Right renal cortex interstitium (tissue), 3 donors: ENCODE measurements around the gene CDH13. TPM values are rescaled to one million over a fixed set of nuclear protein-coding genes. Genes with fewer than 3 reads are reported as not detected.
"Not testable (repeated sequence)": the region's sequence is repeated elsewhere in the genome, so short reads cannot be mapped to it uniquely, and the experiment has no call there.

Experiments
- DNase-seq, 3 donors: peaks; one replicate each; pipeline ENCODE4 v3.0.0-alpha.2; 2013; ENCODE audit warnings: low read depth in 3 of 3, low spot score in 2 of 3
- polyA plus RNA-seq, 3 donors: library from polyadenylated mRNA; unstranded; fragments of 120-200 nt; gene quantifications; one replicate each; pipeline ENCODE4 v1.2.1, GENCODE V29; 2013; ENCODE audit not compliant: insufficient read length in 3 of 3

Gene CDH13
- polyA plus RNA-seq, 3 donors, result 9.4 to 16.2 (median 14.7) TPM

GRCh38 chr16:82926500-82926899, 299.7 kb downstream of the CDH13 start:
- no peak for DNase-seq

DNA sequence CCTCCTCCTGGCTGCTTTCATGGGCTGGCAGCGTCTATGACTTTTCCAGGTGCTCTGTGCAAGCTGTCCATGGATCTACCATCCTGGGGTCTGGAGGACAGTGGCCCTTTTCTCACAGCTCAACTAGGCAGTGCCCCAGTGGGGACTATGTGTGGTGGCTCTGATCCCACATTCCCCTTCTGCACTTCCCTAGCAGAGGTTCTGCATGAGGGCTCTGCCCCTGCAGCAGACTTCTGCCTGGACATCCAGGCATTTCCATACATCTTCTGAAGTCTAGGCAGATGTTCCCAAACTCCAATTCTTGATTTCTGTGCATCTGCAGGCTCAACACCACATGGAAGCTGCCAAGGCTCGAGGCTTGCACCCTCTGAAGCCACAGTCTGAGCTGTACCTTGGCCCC, 307.2 kb downstream of the CDH13 start:
- DNase-seq, result not testable (repeated sequence)

DNA sequence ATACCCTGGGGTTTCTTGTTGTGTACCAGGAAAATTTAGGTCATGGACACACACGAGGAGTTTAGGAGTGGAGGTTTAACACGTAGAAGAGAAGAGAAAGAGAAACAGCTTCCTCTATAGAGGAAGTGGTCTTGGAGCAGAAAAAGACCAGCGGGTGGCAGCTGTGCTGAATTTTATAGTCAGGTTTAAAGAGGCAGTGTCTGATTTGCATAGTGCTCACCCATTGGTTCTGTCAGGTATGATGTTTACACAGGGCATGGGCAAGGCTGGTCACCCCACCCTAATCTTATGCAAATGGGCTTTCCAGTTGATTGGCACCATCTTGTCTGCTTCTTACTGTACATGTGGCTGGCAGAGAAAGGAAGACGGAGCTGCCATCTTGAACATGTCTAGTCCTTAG, 309.0 kb downstream of the CDH13 start:
- DNase-seq, result no peak

- peak in 1 of 3 donors; percentile 0 for DNase-seq
Observed at GRCh38 chr16:82936941-82937551, 310.3 kb downstream of the CDH13 start.

GRCh38 chr16:82937926-82938520, 311.3 kb downstream of the CDH13 start:
- no peak for DNase-seq

DNA sequence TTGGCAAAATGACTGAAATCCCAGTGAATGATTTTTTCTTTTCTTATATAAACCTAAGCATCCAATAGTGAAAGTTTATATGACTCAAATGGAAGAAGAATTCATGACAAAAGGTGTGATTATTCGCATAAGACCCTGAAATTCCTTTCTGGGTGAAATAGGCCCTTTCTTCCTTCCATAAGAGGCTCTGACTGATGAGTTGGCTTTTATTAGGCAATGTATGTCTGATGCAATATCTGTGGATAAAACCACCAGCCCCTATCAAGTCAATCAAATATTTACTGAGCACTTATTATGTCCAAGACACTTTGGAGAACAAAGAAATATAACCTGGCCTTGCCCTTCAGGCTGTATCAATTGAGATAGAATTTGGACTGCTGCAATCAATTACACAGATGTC, 316.6 kb downstream of the CDH13 start:
- DNase-seq, result no peak

DNA sequence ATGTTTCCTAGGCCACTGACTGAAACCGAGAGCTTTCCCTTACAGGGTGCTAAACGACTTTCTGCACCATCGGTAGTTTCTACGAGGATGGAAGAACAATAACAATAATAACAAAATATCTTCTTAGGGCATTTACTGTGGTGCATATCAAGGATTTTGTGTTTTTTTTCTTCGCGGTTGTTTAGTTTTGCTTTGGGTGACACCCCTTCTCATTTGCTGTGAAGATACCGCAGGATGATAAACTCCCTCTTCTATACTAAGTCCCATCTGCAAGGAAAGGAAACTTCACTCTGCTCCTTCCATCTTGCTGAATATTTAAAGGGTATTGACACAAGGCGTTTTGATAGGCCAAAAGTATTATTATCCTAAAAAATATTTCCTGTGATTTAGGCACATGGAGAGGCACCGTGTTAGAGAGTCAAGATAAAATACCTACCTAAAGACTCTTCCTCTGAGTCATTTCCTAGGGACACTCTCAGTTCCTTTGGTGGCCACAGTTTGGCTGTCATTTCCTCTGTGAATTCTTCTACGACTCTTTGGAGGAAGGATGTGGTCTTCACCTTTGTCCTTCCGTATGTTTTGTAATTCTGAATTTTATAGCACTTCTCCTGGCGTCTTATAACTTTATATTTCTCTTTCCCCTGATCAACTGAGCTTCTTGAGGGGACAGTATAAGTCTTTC, 318.8 kb downstream of the CDH13 start:
- no peak for DNase-seq

DNA sequence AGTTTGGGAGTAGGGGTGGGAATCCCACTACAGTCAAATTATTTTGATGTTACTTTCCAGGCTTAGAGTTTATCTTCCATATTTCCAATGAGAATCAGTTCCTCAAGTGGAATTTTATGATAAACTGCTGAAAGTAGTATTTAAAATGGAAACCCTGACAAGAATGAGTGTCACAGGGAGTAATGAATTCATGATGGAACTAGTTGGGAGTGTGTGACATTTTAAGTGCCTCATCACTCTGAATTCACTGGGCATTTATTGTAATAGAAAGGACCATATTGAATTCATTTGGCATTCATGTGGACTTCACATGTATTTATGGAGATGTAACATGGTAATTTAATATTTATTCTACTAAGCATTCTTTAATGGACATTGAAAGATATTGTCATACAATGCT, 320.9 kb downstream of the CDH13 start:
- no peak for DNase-seq

GRCh38 chr16:82949016-82949415, 322.2 kb downstream of the CDH13 start:
- no peak for DNase-seq

DNA sequence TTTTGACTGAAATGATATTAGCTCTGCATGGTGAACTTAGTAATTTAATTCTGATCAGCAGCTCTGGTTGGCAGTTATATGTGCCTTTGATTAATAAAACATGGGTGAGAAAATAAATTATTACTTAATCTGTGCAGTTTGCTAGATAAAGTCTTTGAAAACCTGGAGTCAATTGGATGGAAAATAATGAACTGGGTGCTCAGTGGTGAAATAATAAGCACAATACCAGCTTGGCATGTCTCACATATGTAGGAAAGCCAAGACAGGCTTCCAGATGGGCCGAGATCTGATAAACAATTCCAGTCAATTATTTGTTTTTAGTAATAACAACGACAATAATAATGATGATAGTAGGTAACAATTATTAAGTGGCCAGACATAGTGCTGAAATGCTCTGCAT, 326.7 kb downstream of the CDH13 start:
- DNase-seq, result no peak

GRCh38 chr16:82954224-82954929, 327.6 kb downstream of the CDH13 start:
- no peak for DNase-seq

- no peak for DNase-seq
Observed at GRCh38 chr16:82955741-82956348, 329.1 kb downstream of the CDH13 start.

DNA sequence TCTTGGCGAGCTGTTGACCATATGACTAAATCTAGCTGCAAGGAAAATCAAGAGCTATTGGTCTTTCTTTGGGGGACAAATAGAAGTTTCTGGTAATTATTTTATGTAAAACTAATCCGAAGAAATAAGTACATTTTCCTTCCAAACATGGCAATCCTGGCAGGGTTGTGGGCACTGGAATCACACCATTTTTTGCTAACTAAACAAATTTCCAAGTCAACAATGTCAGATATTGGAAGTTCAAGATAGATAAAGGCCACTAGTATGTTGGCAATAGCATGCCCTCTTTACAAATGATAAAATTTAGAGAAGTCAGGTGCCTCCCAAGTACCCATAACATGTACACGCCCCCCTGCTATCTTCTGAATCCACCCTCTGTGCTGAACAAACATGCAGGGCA, 330.4 kb downstream of the CDH13 start:
- no peak for DNase-seq

DNA sequence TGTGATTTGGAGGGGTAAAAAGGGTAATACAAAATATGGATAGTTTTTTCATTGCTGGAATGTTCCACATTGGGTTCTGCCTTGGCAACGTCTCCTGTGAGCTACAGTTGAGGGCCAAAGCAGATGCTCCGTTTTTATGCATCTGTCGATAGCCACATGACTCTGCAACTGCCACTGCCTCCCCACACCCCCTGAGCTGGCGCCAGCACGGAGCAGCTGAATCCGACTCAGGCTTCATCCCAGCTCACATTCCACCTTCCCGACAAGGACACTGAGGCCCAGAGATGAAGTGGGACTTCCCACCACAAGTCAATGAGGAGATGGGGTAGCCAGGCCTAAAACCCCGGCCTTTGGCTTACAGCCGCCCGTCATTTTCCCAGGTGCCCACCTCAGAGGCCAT, 334.1 kb downstream of the CDH13 start:
- no peak for DNase-seq

DNA sequence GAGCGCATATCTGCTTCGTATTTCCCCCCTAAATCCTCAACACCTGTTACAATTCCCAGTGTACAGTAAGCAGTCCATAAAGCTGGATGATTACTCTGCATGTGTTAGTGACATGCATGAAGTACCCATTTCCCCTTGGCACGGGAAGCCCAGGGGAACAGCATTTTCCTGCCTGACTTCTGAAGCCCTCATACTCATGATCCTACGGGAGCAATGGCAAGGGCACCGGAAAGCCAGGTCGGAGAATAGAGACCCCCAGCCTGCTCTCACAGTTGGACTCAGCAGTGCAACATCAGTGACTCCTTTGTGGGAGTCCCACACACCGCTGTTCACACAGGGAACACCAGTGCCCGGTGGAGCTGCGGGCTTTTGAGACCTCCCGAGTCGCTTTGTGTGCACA, 336.9 kb downstream of the CDH13 start:
- no peak for DNase-seq

DNA sequence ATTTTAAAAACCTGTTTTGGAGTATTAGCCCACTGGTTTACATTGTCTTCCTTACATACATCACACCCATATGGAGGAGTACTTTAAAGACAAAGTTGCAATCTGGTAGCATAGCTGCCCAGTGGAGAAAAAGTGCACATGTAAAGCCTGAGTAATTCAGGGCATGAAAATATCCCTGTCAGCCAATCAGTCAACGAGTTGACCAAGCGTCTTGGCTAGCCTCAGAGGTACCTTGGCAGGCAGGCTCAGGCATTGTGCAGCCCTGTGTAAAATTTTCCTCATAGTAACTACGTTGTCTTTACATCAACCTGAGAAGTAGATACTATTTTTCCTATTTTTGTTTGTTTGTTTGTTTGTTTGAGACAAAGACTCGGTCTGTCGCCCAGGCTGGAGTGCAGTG, 339.0 kb downstream of the CDH13 start:
- no peak for DNase-seq

GRCh38 chr16:82967424-82967823, 340.7 kb downstream of the CDH13 start:
- no peak for DNase-seq

DNA sequence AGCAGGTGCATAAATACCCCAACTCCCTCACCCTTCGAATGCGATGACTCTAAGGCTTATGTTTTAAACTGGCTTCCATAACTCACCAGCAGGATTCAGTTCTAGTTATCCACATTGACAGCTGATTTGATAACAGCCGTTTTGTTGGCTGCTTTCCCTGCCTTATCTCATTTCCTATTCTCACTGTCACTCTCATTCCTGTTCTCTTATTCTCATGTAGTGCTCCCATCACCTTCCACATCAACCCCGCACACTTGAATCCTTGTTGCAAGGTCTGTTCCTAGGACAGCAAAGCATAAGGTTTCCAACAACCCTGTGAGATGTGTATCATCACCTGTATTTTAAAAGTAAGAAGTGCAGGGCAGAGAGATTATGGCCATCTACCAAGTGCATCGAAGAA, 344.4 kb downstream of the CDH13 start:
- DNase-seq, result no peak

DNA sequence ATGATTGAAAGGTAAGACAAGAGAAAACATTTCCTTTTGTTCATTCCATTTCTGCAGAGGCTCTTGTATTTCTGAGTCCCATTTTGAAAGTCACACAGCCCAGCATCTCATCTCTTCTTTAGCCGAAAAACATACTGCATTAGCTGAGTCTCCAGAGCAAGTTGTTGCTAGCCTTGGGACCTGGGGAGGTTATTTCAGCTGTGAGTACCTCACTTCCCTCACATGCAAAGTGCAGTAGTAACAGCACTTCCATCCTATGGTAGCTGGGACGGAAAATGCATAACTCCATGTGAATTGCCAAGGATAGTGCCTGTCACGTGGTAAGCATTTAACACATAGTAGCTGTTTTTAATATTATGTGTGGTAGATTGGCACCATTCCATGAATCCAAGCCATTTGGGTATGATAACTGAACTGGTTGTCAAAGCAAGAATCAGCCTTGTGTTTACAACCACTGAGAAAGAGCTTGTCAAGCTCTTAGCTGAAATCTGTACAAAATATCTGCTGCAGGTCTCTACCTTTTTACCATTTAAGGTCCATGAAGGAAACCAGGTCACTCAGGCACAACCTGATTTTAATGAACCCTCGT, 345.7 kb downstream of the CDH13 start:
- DNase-seq, result no peak

DNA sequence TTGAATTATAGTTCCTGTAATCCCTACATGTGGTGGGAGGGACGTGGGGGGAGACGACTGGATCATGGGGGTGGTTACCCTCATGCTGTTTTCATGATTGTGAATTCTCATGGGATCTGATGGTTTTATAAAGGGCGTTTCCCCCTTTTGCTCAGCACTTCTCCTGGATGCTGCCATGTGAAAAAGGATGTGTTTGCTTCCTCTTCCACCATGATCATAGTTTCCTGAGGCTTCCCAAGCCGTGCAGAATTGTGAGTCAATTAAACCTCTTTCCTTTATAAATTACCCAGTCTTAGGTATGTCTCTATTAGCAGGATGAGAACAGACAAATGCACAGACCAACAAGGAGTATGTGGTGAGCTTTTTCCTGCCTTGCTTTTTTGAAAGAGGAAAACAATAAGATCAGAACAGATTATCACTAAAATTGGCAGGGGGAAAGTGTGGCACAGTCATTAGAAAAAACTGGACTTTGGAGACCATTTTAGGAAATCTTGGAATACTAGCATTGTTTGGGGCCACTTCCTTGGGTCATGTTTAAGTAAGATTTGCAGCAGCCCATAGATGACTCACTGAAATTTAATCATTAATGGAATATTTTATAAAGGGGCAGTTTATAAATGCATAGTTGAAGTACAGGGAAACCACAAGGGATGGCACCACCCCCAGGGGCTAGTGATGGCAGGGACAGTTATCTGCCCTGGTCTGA, 352.8 kb downstream of the CDH13 start:
- no peak for DNase-seq
